Left lung (tissue), 8 donors: ENCODE measurements around the gene ANKS1B. TPM values are rescaled to one million over a fixed set of nuclear protein-coding genes. Genes with fewer than 3 reads are reported as not detected.

ENCODE experiments used
- polyA plus RNA-seq, 6 donors: library from polyadenylated mRNA; unstranded; fragments of 120-200 nt; gene quantifications; one replicate each; pipeline ENCODE4 v1.2.1, GENCODE V29; 2013; ENCODE audit not compliant: insufficient read length in 6 of 6
- total RNA-seq, 2 donors: library from RNA; stranded (reverse); fragmentation: NEBNext Ultra II Directional; extraction: Animal tissue kit (Norgen Biotek cat#: 25700); gene quantifications; one replicate each; pipeline ENCODE4 v1.2.1, GENCODE V29; 2021
- donor health status: DM: no; HTN: yes; CAD: no.
- donor health status: DM: no; HTN: no; CAD: no.

ANKS1B gene
- total and polyA plus RNA-seq, 8 donors = 4.9 to 31.8 (median 14.9) TPM

Other genes with a start within 250 kb of the ANKS1B start
- gene BLTP3B, start 157.9 kb upstream of the ANKS1B start, total RNA-seq = 10 to 100 TPM; 26.9 to 33.0 TPM
- gene BLTP3B, start 157.9 kb upstream of the ANKS1B start, polyA plus RNA-seq = 10 to 100 TPM; 20.1 to 27.3 (median 23.3) TPM
- 10 to 100 TPM; 18.4 to 25.1 TPM for gene ACTR6, start 215.9 kb upstream of the ANKS1B start, total RNA-seq
- gene ACTR6, start 215.9 kb upstream of the ANKS1B start, polyA plus RNA-seq = 10 to 100 TPM; 32.4 to 42.8 (median 34.0) TPM